IMR-90 (cell line): ENCODE measurements around the gene MYORG. TPM values are rescaled to one million over a fixed set of nuclear protein-coding genes. Genes with fewer than 3 reads are reported as not detected.

Source experiments
- ATAC-seq: fragments of 200-7000 bp; cut with Tn5 transposase; 2 replicates; pipeline ENCODE4 v1.9.1; 2020; ENCODE audit warnings: low read depth, mild to moderate bottlenecking, moderate library complexity
- BruUV-seq: library from RNA; stranded (reverse); fragments of 400-500 nt; replicated peaks from 2 replicates; lab custom pipeline; 2021; lab: Mats Ljungman, UMichigan
- CTCF ChIA-PET: fragments of 300-600 bp; formaldehyde crosslinking; extraction: SDS; loops from one replicate; lab custom pipeline; 2021; ENCODE audit warnings: antibody characterized with exemption; lab: Yijun Ruan, JAX
- POLR2A ChIA-PET: fragments of 300-600 bp; sonication (Branson Sonifier 250); formaldehyde crosslinking; loops from one replicate; lab custom pipeline; 2022; ENCODE audit warnings: antibody characterized with exemption; ENCODE audit not compliant: unreplicated experiment; lab: Charles Lee
- DNase-seq: peaks from one replicate; pipeline ENCODE4 v3.0.0; 2013
- H2AFZ ChIP-seq: replicated peaks from 2 replicates; pipeline ENCODE3; 2013; ENCODE audit warnings: low read length, mild to moderate bottlenecking; ENCODE audit not compliant: poor library complexity
- H2AK5ac ChIP-seq: 2 replicates; pipeline ENCODE4 v1.6.1; 2013; ENCODE audit warnings: low read depth, low read length, inconsistent platforms
- H2AK9ac ChIP-seq: replicated peaks from 2 replicates; pipeline ENCODE3; 2013; ENCODE audit warnings: mild to moderate bottlenecking, low read depth, low read length, moderate library complexity; ENCODE audit not compliant: poor library complexity
- H2BK120ac ChIP-seq: 2 replicates; pipeline ENCODE4 v1.6.1; 2013; ENCODE audit warnings: low read depth, low read length, inconsistent platforms
- H2BK15ac ChIP-seq: 3 replicates; pipeline ENCODE4 v1.6.1; 2013; ENCODE audit warnings: low read depth, low read length, inconsistent platforms
- H2BK20ac ChIP-seq: 2 replicates; pipeline ENCODE4 v1.6.1; 2013; ENCODE audit warnings: low read depth, mild to moderate bottlenecking, inconsistent platforms, low read length, moderate library complexity
- H2BK5ac ChIP-seq: 2 replicates; pipeline ENCODE4 v1.6.1; 2013; ENCODE audit warnings: mild to moderate bottlenecking, low read depth, low read length, inconsistent platforms; ENCODE audit not compliant: poor library complexity, severe bottlenecking
- H3K14ac ChIP-seq: replicated peaks from 2 replicates; pipeline ENCODE4 v1.6.1; 2013; ENCODE audit warnings: low read depth, low read length, inconsistent platforms
- H3K18ac ChIP-seq: 2 replicates; pipeline ENCODE4 v1.6.1; 2013; ENCODE audit warnings: low read depth, low read length, control low read depth
- H3K23ac ChIP-seq: 2 replicates; pipeline ENCODE4 v1.6.1; 2013; ENCODE audit warnings: low read depth, low read length, inconsistent platforms
- H3K27ac ChIP-seq: 2 replicates; pipeline ENCODE4 v1.5.1; 2013; ENCODE audit warnings: mild to moderate bottlenecking, control low read depth, low read length; ENCODE audit not compliant: insufficient read depth
- H3K27me3 ChIP-seq: 2 replicates; pipeline ENCODE4 v1.6.1; 2013; ENCODE audit warnings: low read length; ENCODE audit not compliant: control insufficient read depth, insufficient read depth
- H3K36me3 ChIP-seq: 2 replicates; pipeline ENCODE4 v1.6.1; 2013; ENCODE audit warnings: low read length, mixed read lengths; ENCODE audit not compliant: control insufficient read depth, insufficient read depth
- H3K4ac ChIP-seq: 2 replicates; pipeline ENCODE4 v1.6.1; 2013; ENCODE audit warnings: low read depth, low read length, inconsistent platforms
- H3K4me1 ChIP-seq: 2 replicates; pipeline ENCODE4 v1.6.1; 2013; ENCODE audit warnings: low read length, mixed read lengths; ENCODE audit not compliant: control insufficient read depth, insufficient read depth
- H3K4me2 ChIP-seq: 2 replicates; pipeline ENCODE4 v1.6.1; 2013; ENCODE audit warnings: low read depth, mild to moderate bottlenecking, control low read depth, low read length, moderate library complexity
- H3K4me3 ChIP-seq: 2 replicates; pipeline ENCODE4 v1.5.1; 2013; ENCODE audit warnings: low read depth, mild to moderate bottlenecking, control low read depth, low read length, moderate library complexity; ENCODE audit not compliant: insufficient read depth
- H3K56ac ChIP-seq: 2 replicates; pipeline ENCODE4 v1.6.1; 2013; ENCODE audit warnings: low read length, inconsistent platforms; ENCODE audit not compliant: insufficient read depth; ENCODE audit errors: extremely low read depth
- H3K79me1 ChIP-seq, 2 experiments: 2 replicates each; pipeline ENCODE4 v1.6.1; 2013; ENCODE audit warnings: low read length in 2 of 2, inconsistent platforms in 1 of 2, low read depth in 1 of 2
- H3K9ac ChIP-seq: 2 replicates; pipeline ENCODE4 v1.6.1; 2013; ENCODE audit warnings: low read depth, low read length, control low read depth
- H3K9me1 ChIP-seq: 2 replicates; pipeline ENCODE4 v1.6.1; 2013; ENCODE audit warnings: low read length, inconsistent platforms; ENCODE audit not compliant: insufficient read depth
- H3K9me3 ChIP-seq: 2 replicates; pipeline ENCODE4 v1.6.1; 2013; ENCODE audit warnings: low read length; ENCODE audit not compliant: control insufficient read depth, insufficient read depth
- H4K20me1 ChIP-seq: 2 replicates; pipeline ENCODE4 v1.6.1; 2013; ENCODE audit warnings: low read length, inconsistent platforms; ENCODE audit not compliant: insufficient read depth
- H4K5ac ChIP-seq: 2 replicates; pipeline ENCODE4 v1.6.1; 2013; ENCODE audit warnings: mild to moderate bottlenecking, low read depth, low read length, control low read depth
- H4K8ac ChIP-seq, 2 experiments: 2 replicates each; pipeline ENCODE4 v1.6.1; 2013; ENCODE audit warnings: low read depth in 2 of 2, low read length in 2 of 2, control low read depth in 1 of 2, inconsistent platforms in 1 of 2
- H4K91ac ChIP-seq: 2 replicates; pipeline ENCODE4 v1.6.1; 2013; ENCODE audit warnings: low read depth, low read length, inconsistent platforms; ENCODE audit not compliant: insufficient read depth
- BHLHE40 ChIP-seq: fragments of 150-350 bp; IDR thresholded peaks from 2 replicates; pipeline ENCODE4 v1.6.1; 2016; ENCODE audit warnings: mild to moderate bottlenecking, low read depth, low read length
- ELK1 ChIP-seq: fragments of 150-350 bp; IDR thresholded peaks from 2 replicates; pipeline ENCODE4 v1.6.1; 2016; ENCODE audit warnings: low read depth, mild to moderate bottlenecking, low read length, moderate library complexity, borderline replicate concordance
- FOS ChIP-seq: fragments of 150-350 bp; IDR thresholded peaks from 2 replicates; pipeline ENCODE4 v1.6.1; 2016; ENCODE audit warnings: low read depth, low read length
- MAFK ChIP-seq: IDR thresholded peaks from 2 replicates; pipeline ENCODE4 v1.6.1; 2012; ENCODE audit warnings: low read depth, low read length, improper control_type of control experiment
- MAZ ChIP-seq: IDR thresholded peaks from 2 replicates; pipeline ENCODE4 v1.6.1; 2012; ENCODE audit warnings: low read depth, mild to moderate bottlenecking, low read length, improper control_type of control experiment, moderate library complexity, borderline replicate concordance
- MXI1 ChIP-seq: IDR thresholded peaks from 2 replicates; pipeline ENCODE4 v1.6.1; 2012; ENCODE audit warnings: low read depth, mild to moderate bottlenecking, low read length, moderate library complexity, borderline replicate concordance
- NFE2L2 ChIP-seq: fragments of 150-350 bp; IDR thresholded peaks from 2 replicates; pipeline ENCODE4 v1.6.1; 2016; ENCODE audit warnings: low read depth, mild to moderate bottlenecking, low read length
- POLR2A ChIP-seq: IDR thresholded peaks from 2 replicates; pipeline ENCODE4 v1.6.1; 2012; ENCODE audit warnings: mild to moderate bottlenecking, low read depth, low read length
- RAD21 ChIP-seq: IDR thresholded peaks from 2 replicates; pipeline ENCODE4 v1.6.1; 2012; ENCODE audit warnings: low read length, improper control_type of control experiment
- RCOR1 ChIP-seq: IDR thresholded peaks from 2 replicates; pipeline ENCODE4 v1.6.1; 2012; ENCODE audit warnings: mild to moderate bottlenecking, low read length, improper control_type of control experiment; ENCODE audit not compliant: insufficient replicate concordance
- RFX5 ChIP-seq: IDR thresholded peaks from 2 replicates; pipeline ENCODE4 v1.8.0; 2012; ENCODE audit warnings: low read depth, mild to moderate bottlenecking, low read length, moderate library complexity
- SMC3 ChIP-seq: fragments of 150-350 bp; IDR thresholded peaks from 2 replicates; pipeline ENCODE4 v1.6.1; 2016; ENCODE audit warnings: low read depth, mild to moderate bottlenecking, antibody characterized with exemption, low read length, moderate library complexity
- WGBS, 2 experiments: methylation state at CpG; one replicate each; pipeline versions ENCODE4 v1.1.5 to v1.1.7; 2013; ENCODE audit warnings: missing lambda C conversion rate in 2 of 2; ENCODE audit not compliant: insufficient read length in 1 of 2; ENCODE audit errors: extremely low coverage in 2 of 2; 5-methylcytosine and 5-hydroxymethylcytosine counted together
- dilution Hi-C: fragments of 300-500 bp; cut with HindIII; formaldehyde crosslinking; loops from one replicate; pipeline ENCODE4 v1.14.3; 2018; ENCODE audit warnings: low sequenced_read_pairs; ENCODE audit not compliant: unreplicated experiment
- in situ Hi-C: fragments of 300-500 bp; cut with MboI; formaldehyde crosslinking; loops from 3 replicates; pipeline ENCODE4 v1.14.3; 2019; ENCODE audit warnings: low sequenced_read_pairs, inconsistent platforms, mixed read lengths
- intact Hi-C: fragments of 100-400 bp; cut with micrococcal nuclease; formaldehyde crosslinking; loops from 2 replicates; pipeline ENCODE4 v1.10.0; 2022
- polyA plus RNA-seq, 3 experiments: library from polyadenylated mRNA; depleted of rRNA; stranded (reverse); fragments of >200 nt; gene quantifications; 2 replicates each; pipeline ENCODE4 v1.2.3, GENCODE V29; 2012; ENCODE audit warnings: low replicate concordance in 1 of 3
- total RNA-seq: library from RNA; depleted of rRNA; stranded (reverse); fragments of >200 nt; gene quantifications from 2 replicates; pipeline ENCODE4 v1.2.3, GENCODE V29; 2012

MYORG gene
- total and polyA plus RNA-seq, 2 of the 4 experiments (the other 2 are of a cell fraction) = 0.36 to 0.60 TPM

GRCh38 chr9:34343605-34344004, 33.1 kb downstream of the MYORG start:
- Histone ChIP-seq H4K20me1 (no peaks in the 10 kb centered on the region), H2BK120ac (no peak overlapping the region), H3K9me1 (no peaks in the 10 kb centered on the region; the same call in 1 of the 2 replicates), H3K9me3 (no peaks in the 10 kb centered on the region), H4K8ac (no peak overlapping the region), H4K5ac (no peak overlapping the region), H3K4me2 (no peak overlapping the region), H3K4ac (no peak overlapping the region), H2AK5ac (no peak overlapping the region), H2BK15ac (no peak overlapping the region), H3K36me3 (peaks cover 36% of the 10 kb centered on the region), H3K27ac (no peak overlapping the region), H2BK20ac (no peak overlapping the region), H2AK9ac (no peak overlapping the region), H3K79me1 (peaks cover 0 to 4% of the 10 kb centered on the region in 2 experiments; a peak in 1 of 4 replicates), H3K9ac (no peak overlapping the region), H3K14ac (no peak overlapping the region), H3K23ac (no peak overlapping the region), H3K18ac (no peak overlapping the region), H3K27me3 (no peaks in the 10 kb centered on the region), H4K91ac (no peak overlapping the region), H3K56ac (no peak overlapping the region), H2BK5ac (no peak overlapping the region), H3K4me1 (no peaks in the 10 kb centered on the region), H2AFZ (no peak overlapping the region), H3K4me3 (no peak overlapping the region)
- no CpG with 5 or more reads among the region's 1 CpG for WGBS, 2 experiments
- ChIA-PET CTCF (interaction anchor here (1.0 kb wide), 1 partner anchor 8 kb away, joined by 3 read pairs; no protein-coding TSS in a partner anchor), POLR2A (no interaction called here)
- in situ Hi-C loops (no loop called here), dilution Hi-C loops (no loop called here), intact Hi-C loops (no loop called here)
- TF ChIP-seq SMC3 = no peak
- TF ChIP-seq ELK1 = no peak
- no peak for TF ChIP-seq NFE2L2
- TF ChIP-seq BHLHE40 = no peak
- TF ChIP-seq MAFK = no peak
- TF ChIP-seq RFX5 = no peak
- no peak for TF ChIP-seq FOS
- TF ChIP-seq MXI1 = no peak
- no peak for TF ChIP-seq POLR2A
- TF ChIP-seq RCOR1 = no peak
- no peak for TF ChIP-seq MAZ
- no peak for TF ChIP-seq RAD21
- no TSS peak for BruUV-seq
- no peak for DNase-seq
- ATAC-seq = no peak
